DMS153 treated with DMSO at 0.1 percent for 48 hours (cell line): ENCODE data around the gene RYR2.
"Not testable (repeated sequence)": the region's sequence is repeated elsewhere in the genome, so short reads cannot be mapped to it uniquely, and the experiment has no call there.

Experiments
- DNase-seq: peaks from one replicate; lab custom pipeline; 2025; ENCODE audit not compliant: unreplicated experiment; lab: John Stamatoyannopoulos, UW

Gene RYR2

DNA sequence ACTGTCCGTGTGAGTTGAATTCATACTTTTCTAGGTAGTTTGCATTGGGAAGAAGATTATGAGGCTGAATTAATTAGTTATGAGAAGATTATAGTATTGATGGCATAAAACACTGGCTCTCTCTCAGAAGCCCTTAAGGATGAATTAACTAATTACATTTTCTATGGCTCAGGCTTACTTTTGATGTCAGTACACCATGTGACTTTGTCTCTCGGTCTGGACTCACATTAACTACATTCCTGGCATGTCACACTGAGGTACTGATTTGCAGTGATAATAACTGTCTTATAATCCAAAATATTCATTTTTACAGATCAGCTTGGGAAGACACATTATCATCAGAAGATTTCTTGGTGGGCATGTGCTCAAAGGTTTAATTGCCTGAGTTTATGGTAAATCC lies 486.6 kb downstream of the RYR2 start:
- DNase-seq = no peak

DNA sequence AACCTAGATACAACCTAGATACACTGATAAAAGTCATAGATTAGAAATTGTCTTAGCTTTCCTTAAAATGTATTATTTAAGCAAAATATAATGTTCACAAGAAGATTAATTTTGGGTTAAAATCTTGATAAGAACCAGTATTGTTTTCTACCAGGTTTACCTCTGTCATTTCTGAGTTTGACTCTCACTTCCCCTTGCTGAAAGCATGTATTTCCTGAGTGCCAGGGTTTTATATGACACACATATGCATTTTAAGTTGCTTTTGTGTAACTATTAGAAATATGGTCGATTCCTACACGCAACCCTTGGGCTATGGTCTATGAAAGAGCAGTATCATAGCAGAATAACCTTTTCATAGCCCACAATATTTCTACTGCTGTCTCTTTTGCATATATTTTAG lies 497.1 kb downstream of the RYR2 start:
- no peak for DNase-seq

DNA sequence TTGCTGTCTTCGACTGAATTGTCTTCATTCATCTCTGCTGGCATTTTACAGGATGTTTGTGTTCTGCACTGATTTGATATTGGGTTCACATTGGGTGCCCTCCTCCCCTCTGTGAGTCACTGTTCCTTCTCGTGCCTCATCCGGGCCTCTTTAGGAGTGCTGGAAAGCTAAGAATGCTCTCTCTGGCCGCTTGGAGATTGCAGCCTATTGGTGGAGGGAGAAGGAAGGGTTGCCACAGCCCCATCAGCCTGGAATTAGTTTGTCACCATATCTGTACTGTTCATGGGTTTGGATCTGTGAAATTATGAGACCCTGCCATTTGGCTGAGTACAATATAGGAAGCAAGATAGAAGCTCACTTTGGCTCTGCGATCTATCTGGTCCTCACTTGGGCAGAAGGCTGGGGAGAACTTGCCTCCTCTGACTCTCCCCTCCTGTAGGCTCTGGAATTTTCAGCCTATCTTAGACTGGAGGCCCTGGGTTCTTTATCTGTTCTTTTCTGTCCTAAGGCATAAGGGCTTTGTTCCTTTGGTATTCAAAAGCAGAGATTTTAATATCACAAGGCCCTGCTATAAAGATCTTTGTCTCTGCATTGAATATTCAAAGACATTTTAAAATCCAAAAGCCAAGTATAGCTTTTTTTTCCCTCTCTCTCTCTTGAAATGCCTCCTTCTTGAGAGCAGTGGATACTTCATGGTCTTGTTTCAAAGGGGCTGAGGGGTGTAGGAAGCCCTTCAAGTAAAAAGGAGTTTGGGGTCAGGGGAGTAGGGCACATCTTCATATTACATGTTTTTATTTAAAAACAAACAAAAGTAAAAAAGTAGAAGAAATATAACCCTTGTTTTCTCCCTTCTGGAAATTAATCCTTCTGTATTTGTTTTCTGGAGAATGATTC lies 500.8 kb downstream of the RYR2 start:
- DNase-seq = no peak

- DNase-seq = no peak
Measured at GRCh38 chr1:237553078-237553477, 511.1 kb downstream of the RYR2 start.

DNA sequence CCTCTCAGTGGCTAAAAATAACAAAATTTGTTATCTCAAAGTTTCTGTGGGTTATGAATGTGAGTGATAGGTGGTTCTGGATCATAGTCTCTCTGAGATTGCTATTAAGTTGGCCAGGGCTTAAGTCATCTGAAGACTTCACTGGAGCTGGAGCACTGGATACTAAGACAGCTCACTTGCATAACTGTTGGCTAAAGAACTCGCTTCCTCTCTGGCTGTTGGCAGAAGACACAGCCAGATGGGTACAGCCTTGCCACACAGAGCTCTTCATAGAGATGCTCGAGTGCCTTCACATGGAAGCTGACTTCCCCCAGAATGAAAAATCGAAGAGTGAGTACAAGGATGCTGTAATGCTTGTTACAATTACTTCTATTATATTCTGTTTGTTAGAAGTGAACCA lies 514.9 kb downstream of the RYR2 start:
- DNase-seq = no peak

GRCh38 chr1:237562242-237562823 lies 520.3 kb downstream of the RYR2 start:
- DNase-seq = peak; percentile 24

- DNase-seq = no peak
Measured at GRCh38 chr1:237565236-237565635, 523.3 kb downstream of the RYR2 start.

- no peak for DNase-seq
Measured at GRCh38 chr1:237566581-237566980, 524.6 kb downstream of the RYR2 start.

GRCh38 chr1:237568955-237569354 lies 527.0 kb downstream of the RYR2 start:
- DNase-seq = no peak

DNA sequence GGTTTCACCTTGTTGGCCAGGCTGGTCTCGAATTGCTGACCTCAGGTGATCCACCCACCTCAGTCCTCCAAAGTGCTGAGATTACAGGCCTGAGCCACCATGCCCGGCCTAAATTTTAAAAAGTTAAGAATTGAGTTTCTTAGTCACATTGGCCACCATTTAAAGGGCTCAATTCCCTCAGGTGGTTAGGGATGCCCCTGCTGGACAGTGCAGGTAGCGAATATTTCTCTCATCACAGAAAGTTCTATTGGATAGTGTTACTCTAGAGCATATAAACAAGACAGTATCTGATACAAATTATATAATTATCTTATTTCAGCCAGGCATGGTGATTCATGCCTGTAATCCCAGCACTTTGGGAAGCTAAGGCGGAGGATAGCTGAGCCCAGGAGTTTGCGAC lies 528.5 kb downstream of the RYR2 start:
- no peak for DNase-seq

GRCh38 chr1:237574536-237574935 lies 532.6 kb downstream of the RYR2 start:
- DNase-seq = no peak

- no peak for DNase-seq
Measured at GRCh38 chr1:237578540-237578939, 536.6 kb downstream of the RYR2 start.

DNA sequence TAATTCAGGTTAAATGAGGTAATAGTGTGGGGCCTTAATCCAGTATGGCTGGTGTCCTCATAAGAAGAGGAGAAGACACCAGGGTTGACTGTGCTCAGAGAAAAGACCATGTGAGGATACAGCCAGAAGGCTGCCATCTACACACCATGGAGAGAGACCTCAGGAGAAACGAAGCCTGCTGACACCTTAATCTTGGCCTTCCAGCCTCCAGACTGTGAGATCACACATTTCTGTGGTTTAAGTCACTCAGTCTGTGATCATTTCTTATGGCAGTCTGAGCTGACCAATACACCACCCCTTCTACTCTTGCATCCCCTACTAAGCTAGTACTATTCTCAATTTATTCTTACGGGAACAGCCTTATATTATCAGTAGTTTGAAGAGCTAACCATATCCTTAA lies 538.7 kb downstream of the RYR2 start:
- no peak for DNase-seq

DNA sequence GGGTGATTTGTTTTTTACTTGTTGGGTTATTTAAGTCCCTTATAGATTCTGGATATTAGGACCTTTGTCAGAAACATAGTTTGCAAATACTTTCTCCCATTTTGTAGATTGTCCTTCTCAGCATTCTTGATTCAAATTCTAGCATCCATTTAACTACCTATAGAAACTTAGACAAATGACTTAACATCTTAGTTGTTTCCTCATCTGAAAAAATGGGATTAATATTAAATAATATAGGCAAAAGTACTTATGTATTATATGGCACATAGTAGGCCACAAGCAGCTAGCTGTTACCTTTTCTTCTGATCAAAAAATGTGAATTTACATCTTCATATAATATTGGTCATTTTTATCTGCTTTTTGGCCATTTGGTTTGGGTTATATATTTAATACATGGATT lies 541.3 kb downstream of the RYR2 start:
- DNase-seq = no peak

- DNase-seq = no peak
Measured at GRCh38 chr1:237583756-237584155, 541.8 kb downstream of the RYR2 start.

- DNase-seq = no peak
Measured at GRCh38 chr1:237590386-237590785, 548.4 kb downstream of the RYR2 start.

DNA sequence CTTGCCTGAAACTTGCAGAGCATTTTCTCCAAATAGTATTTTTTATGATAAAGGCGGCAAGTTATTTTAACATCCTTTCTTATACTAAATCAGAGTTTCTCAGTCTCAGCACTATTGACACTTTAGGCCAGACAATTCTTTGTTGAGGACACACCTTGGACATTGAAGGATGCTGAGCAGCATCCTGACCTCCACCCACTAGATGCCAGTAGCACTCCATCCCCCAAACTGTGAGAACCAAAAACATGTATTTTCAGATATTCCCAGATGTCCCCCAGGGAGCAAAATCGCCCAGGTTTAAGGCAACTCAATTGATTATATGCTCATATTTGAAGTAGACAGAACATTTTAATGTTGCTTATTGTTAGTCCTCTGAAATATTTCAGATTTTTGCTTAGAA lies 549.4 kb downstream of the RYR2 start:
- no peak for DNase-seq

GRCh38 chr1:237603036-237603568 lies 561.1 kb downstream of the RYR2 start:
- not testable (repeated sequence) for DNase-seq

- no peak for DNase-seq
Measured at GRCh38 chr1:237608433-237608832, 566.4 kb downstream of the RYR2 start.

GRCh38 chr1:237610157-237610556 lies 568.2 kb downstream of the RYR2 start:
- DNase-seq = no peak

DNA sequence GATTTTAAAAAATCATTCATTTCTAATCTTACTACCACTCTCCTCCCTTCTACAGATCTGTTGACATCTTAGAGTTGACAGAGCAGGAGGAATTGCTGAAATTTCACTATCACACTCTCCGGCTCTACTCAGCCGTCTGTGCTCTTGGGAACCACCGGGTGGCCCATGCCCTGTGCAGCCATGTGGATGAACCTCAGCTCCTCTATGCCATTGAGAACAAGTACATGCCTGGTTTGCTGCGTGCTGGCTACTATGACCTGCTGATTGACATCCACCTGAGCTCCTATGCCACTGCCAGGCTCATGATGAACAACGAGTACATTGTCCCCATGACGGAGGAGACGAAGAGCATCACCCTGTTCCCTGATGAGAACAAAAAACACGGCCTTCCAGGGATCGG lies 572.0 kb downstream of the RYR2 start:
- DNase-seq = no peak

DNA sequence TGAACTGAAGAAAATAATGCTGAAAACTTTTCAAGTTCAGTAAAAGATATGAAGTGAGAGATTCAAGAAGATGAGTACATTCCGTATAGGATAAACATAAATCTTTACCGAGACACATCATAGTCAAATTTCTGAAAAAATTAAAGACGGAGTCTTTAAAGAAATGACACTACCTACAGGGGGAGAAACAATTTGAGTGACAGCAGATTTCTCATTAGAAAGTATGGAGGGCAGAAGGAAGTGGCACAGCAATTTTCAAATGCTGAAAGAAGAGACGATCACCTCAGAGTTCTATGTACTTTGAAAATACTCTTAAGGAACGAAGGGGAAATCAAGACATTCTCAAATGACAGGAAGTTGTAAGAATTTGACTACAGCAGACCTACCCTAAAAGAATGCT lies 577.6 kb downstream of the RYR2 start:
- DNase-seq = no peak
